ENCODE measurements around the gene DCAF11. TPM values are rescaled to one million over a fixed set of nuclear protein-coding genes. Genes with fewer than 3 reads are reported as not detected.

DCAF11 gene
- total and polyA plus RNA-seq, 2 of the 13 experiments (the other 11 are each of a cell fraction or from before 2014, with no cell fraction given): 150 to 257 TPM

GRCh38 chr14:24135584-24135833 lies 20.9 kb downstream of the DCAF11 start (continued):
- TF ChIP-seq AFF4 (CRISPR knock-in tag; IDR thresholded peaks at IDR 0.05) (no peak), ARHGAP35 (CRISPR knock-in tag; IDR thresholded peaks at IDR 0.05; ENCODE audit: borderline replicate concordance) (0 out of 2 replicates have a peak, but pooled peaks have one; percentile 64), ZNF713 (CRISPR knock-in tag; IDR thresholded peaks at IDR 0.05) (no peak), SRSF9 (IDR thresholded peaks at IDR 0.05; ENCODE audit: borderline replicate concordance, insufficient read depth, low read depth, low read length, poor library complexity, severe bottlenecking) (no peak), ZHX1 (CRISPR knock-in tag; IDR thresholded peaks at IDR 0.05; ENCODE audit: low read depth) (no peak), HMG20A (CRISPR knock-in tag; IDR thresholded peaks at IDR 0.05; ENCODE audit: borderline replicate concordance) (no peak), ZNF101 (CRISPR knock-in tag; IDR thresholded peaks at IDR 0.05; ENCODE audit: borderline replicate concordance, low read depth) (no peak), ZNF281 (CRISPR knock-in tag; IDR thresholded peaks at IDR 0.05; ENCODE audit: borderline replicate concordance) (no peak), MIER2 (CRISPR knock-in tag; IDR thresholded peaks at IDR 0.05) (no peak; the same call in none of the 2 replicates), HNRNPL (IDR thresholded peaks at IDR 0.05; ENCODE audit: low read depth, low read length) (no peak), ZNF670 (CRISPR knock-in tag; IDR thresholded peaks at IDR 0.05; ENCODE audit: borderline replicate concordance) (no peak), E2F1 (CRISPR knock-in tag; IDR thresholded peaks at IDR 0.05) (0 out of 2 replicates have a peak, but pooled peaks have one; percentile 2), ATF7-NPFF (CRISPR knock-in tag; IDR thresholded peaks at IDR 0.05; ENCODE audit: low read depth) (no peak), ZNF274 (CRISPR knock-in tag; IDR thresholded peaks at IDR 0.05) (no peak; the same call in 1 of the 2 replicates), ZC3H13 (CRISPR knock-in tag; IDR thresholded peaks at IDR 0.05) (no peak), ZNF430 (CRISPR knock-in tag; IDR thresholded peaks at IDR 0.05) (no peak; the same call in 1 of the 2 replicates)
